A673 (cell line): Measurements from ENCODE around the gene TBC1D24.

ENCODE experiments used
- CTCF ChIP-seq: fragments of 300-800, 200-600 bp; sonication (generic); conservative IDR thresholded peaks from 2 replicates; pipeline ENCODE4 v1.5.1; 2017; ENCODE audit warnings: low read depth, mild to moderate bottlenecking, antibody characterized with exemption, low read length, moderate library complexity, mixed read lengths
- EZH2 ChIP-seq: fragments of 200-600 bp; sonication (generic); IDR thresholded peaks from 2 replicates; pipeline ENCODE4 v1.6.1; 2017; ENCODE audit warnings: borderline replicate concordance, low read depth, mild to moderate bottlenecking, mixed read lengths, antibody characterized with exemption, low read length; ENCODE audit not compliant: poor library complexity, severe bottlenecking

DNA sequence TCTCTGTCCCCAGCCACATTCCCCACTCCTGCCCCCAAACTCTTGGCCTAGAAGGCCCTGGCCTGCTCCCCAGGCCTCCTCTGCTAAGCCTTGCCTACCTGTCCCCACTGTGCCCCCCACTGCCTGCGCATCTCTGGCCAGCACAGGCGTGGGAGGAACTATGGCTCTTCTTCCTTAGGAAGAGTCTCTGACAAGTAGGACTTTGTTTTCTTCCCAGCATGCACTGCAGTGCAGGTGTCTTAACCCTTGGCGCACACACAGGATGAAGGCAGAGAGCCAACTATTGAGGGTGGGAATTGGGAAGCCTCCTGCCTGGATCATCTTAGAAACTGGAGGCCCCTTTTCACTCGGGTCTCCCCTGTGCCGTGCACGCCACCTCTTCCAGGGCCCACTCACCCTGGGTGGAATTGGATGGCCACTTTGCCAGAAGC is 48.9 kb downstream of the TBC1D24 start:
- TF ChIP-seq CTCF (no peak), EZH2 (no peak)
